ENCODE measurements around the gene ARHGAP6. TPM values are rescaled to one million over a fixed set of nuclear protein-coding genes. Genes with fewer than 3 reads are reported as not detected.

Gene ARHGAP6
- total and polyA plus RNA-seq, 2 experiments from 2014 or later, result 0.26 to 0.59 TPM

DNA sequence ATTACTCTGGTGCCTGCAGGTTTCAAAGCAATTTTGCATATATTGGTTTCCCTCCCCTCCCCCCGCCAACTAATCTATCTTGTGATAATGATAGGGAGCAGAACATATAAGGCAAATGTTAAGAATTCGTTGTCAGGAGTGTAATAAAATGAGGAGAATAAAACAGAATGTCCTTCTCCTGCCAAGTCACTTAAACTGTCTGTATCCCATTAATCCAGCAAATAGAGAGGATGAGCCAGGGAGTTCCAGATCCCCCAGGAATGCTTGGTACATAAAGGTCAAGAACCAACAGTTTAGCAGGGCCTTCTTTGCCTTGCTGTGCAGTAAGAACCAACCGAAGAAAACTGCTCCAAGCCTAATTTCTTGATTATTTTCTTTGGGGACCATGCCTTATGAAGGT is 231.1 kb downstream of the ARHGAP6 start (continued):
- TF ChIP-seq CTCF (conservative IDR thresholded peaks at IDR 0.05; ENCODE audit: low read depth in 2 of 2) (no peak), CREB1 (CRISPR knock-in tag; IDR thresholded peaks at IDR 0.05; ENCODE audit: low read depth) (no peak)
- TF ChIP-seq, protein P1, sequence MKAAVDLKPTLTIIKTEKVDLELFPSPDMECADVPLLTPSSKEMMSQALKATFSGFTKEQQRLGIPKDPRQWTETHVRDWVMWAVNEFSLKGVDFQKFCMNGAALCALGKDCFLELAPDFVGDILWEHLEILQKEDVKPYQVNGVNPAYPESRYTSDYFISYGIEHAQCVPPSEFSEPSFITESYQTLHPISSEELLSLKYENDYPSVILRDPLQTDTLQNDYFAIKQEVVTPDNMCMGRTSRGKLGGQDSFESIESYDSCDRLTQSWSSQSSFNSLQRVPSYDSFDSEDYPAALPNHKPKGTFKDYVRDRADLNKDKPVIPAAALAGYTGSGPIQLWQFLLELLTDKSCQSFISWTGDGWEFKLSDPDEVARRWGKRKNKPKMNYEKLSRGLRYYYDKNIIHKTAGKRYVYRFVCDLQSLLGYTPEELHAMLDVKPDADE (IDR thresholded peaks at IDR 0.05), result no peak

DNA sequence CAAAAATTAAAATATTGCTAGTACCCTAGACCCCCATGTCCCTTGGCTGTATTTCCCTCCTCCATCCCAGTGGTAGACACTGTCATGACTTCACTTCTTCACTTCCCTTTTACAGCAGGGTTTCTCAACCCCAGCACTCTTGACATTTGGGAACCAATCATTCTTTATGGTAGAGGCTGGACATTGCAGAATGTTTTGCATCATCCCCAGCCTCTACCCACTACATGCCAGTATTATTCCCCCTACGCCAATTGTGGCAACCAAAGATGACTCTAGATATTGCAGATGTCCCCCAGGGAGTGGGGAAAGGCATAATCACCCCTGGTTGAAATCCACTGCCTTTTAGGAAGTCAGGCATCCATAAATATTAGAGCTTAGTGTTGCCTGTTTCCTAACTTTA is 233.9 kb downstream of the ARHGAP6 start:
- Histone ChIP-seq H2AFZ (no peak overlapping the region), H3K9me2 (ENCODE audit: insufficient read depth) (no peaks in the 10 kb centered on the region), H4K20me1 (replicated peaks; ENCODE audit: insufficient read depth) (no peaks in the 10 kb centered on the region), H3K4me3 (no peak overlapping the region), H3K36me3 (ENCODE audit: insufficient read depth) (no peaks in the 10 kb centered on the region), H3K79me2 (replicated peaks; ENCODE audit: insufficient read depth) (no peaks in the 10 kb centered on the region), H3K4me2 (no peak overlapping the region), H3K4me1 (ENCODE audit: insufficient read depth) (no peaks in the 10 kb centered on the region), H3K27me3 (ENCODE audit: insufficient read depth) (peaks cover 18% of the 10 kb centered on the region), H3F3A (replicated peaks; ENCODE audit: low read depth) (no peaks in the 10 kb centered on the region), H3K27ac (ENCODE audit: low read depth) (no peak overlapping the region)
- DNase-seq (ENCODE audit: low spot score) (no peak), ATAC-seq (no peak)
- Mint-ChIP-seq H3K36me3 (ENCODE audit: low read depth) (no peaks in the 10 kb centered on the region), H3K9me3 (no peaks in the 10 kb centered on the region), H3K27me3 (ENCODE audit: insufficient read depth, low read depth, poor library complexity) (peaks cover 3% of the 10 kb centered on the region), H3K4me3 (no peak overlapping the region), H3K27ac (no peak overlapping the region), H3K4me1 (peaks cover 9% of the 10 kb centered on the region; the same call in 2 of the 3 replicates)
- no peak for TF ChIP-seq EZH2 (IDR thresholded peaks at IDR 0.05; ENCODE audit: low read depth, unreplicated experiment)
- TF ChIP-seq, protein P1 (IDR thresholded peaks at IDR 0.05), result no peak
- TF ChIP-seq ZNF114 (CRISPR knock-in tag; IDR thresholded peaks at IDR 0.05), result no peak
- no peak for TF ChIP-seq EZH2phosphoT487 (IDR thresholded peaks at IDR 0.05; ENCODE audit: unreplicated experiment)
- TF ChIP-seq CTCF (conservative IDR thresholded peaks at IDR 0.05; ENCODE audit: low read depth in 2 of 2), result no peak
- TF ChIP-seq, protein P2, sequence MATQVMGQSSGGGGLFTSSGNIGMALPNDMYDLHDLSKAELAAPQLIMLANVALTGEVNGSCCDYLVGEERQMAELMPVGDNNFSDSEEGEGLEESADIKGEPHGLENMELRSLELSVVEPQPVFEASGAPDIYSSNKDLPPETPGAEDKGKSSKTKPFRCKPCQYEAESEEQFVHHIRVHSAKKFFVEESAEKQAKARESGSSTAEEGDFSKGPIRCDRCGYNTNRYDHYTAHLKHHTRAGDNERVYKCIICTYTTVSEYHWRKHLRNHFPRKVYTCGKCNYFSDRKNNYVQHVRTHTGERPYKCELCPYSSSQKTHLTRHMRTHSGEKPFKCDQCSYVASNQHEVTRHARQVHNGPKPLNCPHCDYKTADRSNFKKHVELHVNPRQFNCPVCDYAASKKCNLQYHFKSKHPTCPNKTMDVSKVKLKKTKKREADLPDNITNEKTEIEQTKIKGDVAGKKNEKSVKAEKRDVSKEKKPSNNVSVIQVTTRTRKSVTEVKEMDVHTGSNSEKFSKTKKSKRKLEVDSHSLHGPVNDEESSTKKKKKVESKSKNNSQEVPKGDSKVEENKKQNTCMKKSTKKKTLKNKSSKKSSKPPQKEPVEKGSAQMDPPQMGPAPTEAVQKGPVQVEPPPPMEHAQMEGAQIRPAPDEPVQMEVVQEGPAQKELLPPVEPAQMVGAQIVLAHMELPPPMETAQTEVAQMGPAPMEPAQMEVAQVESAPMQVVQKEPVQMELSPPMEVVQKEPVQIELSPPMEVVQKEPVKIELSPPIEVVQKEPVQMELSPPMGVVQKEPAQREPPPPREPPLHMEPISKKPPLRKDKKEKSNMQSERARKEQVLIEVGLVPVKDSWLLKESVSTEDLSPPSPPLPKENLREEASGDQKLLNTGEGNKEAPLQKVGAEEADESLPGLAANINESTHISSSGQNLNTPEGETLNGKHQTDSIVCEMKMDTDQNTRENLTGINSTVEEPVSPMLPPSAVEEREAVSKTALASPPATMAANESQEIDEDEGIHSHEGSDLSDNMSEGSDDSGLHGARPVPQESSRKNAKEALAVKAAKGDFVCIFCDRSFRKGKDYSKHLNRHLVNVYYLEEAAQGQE (IDR thresholded peaks at IDR 0.05; ENCODE audit: unreplicated experiment), result no peak
- no peak for TF ChIP-seq ZNF331 (CRISPR knock-in tag; IDR thresholded peaks at IDR 0.05; ENCODE audit: low read depth)
- no peak for TF ChIP-seq STAT1 (IDR thresholded peaks at IDR 0.05; ENCODE audit: unreplicated experiment)
